ENCODE data around the gene MGRN1.

DNA sequence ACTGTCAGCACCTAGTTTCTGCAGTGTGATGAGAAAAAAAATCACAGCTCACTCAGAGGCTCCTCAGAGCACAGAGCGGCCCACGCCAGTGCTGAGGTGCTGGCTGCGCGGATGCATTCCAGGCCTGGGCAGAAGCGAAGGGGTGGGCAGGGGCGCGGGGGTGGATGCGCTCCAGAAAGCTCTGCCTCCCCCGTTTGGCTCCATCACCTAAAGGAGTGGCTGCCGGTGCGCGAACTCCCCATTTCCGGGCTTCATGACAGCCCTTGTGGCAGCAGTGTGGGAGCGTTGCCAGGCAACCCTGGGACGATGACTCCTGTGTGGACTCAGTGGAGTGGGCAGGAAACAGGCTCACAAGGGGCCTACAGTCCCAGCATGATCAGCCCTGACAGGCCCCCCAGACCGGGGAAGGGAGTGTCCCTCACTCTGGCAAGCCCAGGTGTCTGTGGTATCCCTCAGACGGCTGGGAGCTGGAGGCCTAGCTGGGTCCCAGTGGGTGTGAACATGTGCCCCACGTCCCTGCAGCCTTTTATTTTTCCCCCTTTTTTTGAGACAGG lies 35.9 kb downstream of the MGRN1 start:
- TF ChIP-seq, protein P1, sequence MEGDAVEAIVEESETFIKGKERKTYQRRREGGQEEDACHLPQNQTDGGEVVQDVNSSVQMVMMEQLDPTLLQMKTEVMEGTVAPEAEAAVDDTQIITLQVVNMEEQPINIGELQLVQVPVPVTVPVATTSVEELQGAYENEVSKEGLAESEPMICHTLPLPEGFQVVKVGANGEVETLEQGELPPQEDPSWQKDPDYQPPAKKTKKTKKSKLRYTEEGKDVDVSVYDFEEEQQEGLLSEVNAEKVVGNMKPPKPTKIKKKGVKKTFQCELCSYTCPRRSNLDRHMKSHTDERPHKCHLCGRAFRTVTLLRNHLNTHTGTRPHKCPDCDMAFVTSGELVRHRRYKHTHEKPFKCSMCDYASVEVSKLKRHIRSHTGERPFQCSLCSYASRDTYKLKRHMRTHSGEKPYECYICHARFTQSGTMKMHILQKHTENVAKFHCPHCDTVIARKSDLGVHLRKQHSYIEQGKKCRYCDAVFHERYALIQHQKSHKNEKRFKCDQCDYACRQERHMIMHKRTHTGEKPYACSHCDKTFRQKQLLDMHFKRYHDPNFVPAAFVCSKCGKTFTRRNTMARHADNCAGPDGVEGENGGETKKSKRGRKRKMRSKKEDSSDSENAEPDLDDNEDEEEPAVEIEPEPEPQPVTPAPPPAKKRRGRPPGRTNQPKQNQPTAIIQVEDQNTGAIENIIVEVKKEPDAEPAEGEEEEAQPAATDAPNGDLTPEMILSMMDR (IDR thresholded peaks at IDR 0.05): no peak
- no peak for TF ChIP-seq POLR2A (IDR thresholded peaks at IDR 0.05)
